Measurements from ENCODE around the gene TFEC. TPM values are rescaled to one million over a fixed set of nuclear protein-coding genes. Genes with fewer than 3 reads are reported as not detected.

The TFEC gene
- total and polyA plus RNA-seq, 2 experiments from 2014 or later: 13.4 to 34.8 TPM

GRCh38 chr7:115953592-115954255 is 76.8 kb downstream of the TFEC start:
- Histone ChIP-seq H3K27me3 (no peaks in the 10 kb centered on the region), H3K9me3 (ENCODE audit: low read depth) (no peaks in the 10 kb centered on the region), H3K36me3 (replicated peaks; ENCODE audit: insufficient read depth, low read depth) (no peaks in the 10 kb centered on the region), H3K4me1 (ENCODE audit: insufficient read depth) (no peaks in the 10 kb centered on the region), H4K20me1 (ENCODE audit: insufficient read depth, poor library complexity, severe bottlenecking) (no peaks in the 10 kb centered on the region), H3K27ac (no peak overlapping the region), H3K79me2 (no peaks in the 10 kb centered on the region), H3K9me2 (replicated peaks; ENCODE audit: insufficient read depth) (no peaks in the 10 kb centered on the region), H3K4me3 (no peak overlapping the region), H3K4me2 (no peak overlapping the region), H2AFZ (no peak overlapping the region)
- TF ChIP-seq, protein P1, sequence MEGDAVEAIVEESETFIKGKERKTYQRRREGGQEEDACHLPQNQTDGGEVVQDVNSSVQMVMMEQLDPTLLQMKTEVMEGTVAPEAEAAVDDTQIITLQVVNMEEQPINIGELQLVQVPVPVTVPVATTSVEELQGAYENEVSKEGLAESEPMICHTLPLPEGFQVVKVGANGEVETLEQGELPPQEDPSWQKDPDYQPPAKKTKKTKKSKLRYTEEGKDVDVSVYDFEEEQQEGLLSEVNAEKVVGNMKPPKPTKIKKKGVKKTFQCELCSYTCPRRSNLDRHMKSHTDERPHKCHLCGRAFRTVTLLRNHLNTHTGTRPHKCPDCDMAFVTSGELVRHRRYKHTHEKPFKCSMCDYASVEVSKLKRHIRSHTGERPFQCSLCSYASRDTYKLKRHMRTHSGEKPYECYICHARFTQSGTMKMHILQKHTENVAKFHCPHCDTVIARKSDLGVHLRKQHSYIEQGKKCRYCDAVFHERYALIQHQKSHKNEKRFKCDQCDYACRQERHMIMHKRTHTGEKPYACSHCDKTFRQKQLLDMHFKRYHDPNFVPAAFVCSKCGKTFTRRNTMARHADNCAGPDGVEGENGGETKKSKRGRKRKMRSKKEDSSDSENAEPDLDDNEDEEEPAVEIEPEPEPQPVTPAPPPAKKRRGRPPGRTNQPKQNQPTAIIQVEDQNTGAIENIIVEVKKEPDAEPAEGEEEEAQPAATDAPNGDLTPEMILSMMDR (IDR thresholded peaks at IDR 0.05; ENCODE audit: poor library complexity): no peak
- TF ChIP-seq EZH2 (IDR thresholded peaks at IDR 0.05; ENCODE audit: borderline replicate concordance) (no peak), EZH2phosphoT487 (IDR thresholded peaks at IDR 0.05; ENCODE audit: low read depth, severe bottlenecking, unreplicated experiment) (no peak)
- DNase-seq (ENCODE audit: low spot score): no peak
- WGBS (ENCODE audit: low lambda C conversion rate, missing lambda C conversion rate): 83% methylated on average over 5 of the region's 5 CpGs

DNA sequence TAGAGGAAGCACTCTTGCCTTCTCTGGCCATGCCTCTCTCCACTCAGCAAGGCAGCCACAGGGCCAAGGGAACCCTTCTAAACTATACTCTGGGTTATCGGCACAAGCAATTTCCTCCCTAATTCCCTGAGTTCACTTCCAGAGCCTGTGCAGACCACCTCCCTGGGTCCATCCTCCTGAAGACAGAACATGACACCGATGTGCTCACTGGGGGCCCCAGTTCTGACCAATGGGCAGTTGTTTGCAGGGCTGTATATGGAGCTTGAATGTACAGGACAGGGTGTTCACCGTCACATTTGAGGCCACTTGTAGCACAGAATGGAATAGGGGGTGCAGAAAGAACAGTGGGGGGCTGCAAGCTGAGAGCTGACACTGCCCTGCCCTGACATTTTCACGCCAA is 77.7 kb downstream of the TFEC start:
- no peaks in the 10 kb centered on the region for H3K36me3 ChIP-seq (replicated peaks; ENCODE audit: insufficient read depth, low read depth)
- H3K4me3 ChIP-seq: no peak overlapping the region
- 91% methylated on average over 4 of the region's 4 CpGs for WGBS (ENCODE audit: low lambda C conversion rate, missing lambda C conversion rate)
- no peaks in the 10 kb centered on the region for H3K27me3 ChIP-seq
- H3K27ac ChIP-seq: no peak overlapping the region
- H3K79me2 ChIP-seq: no peaks in the 10 kb centered on the region
- no peaks in the 10 kb centered on the region for H4K20me1 ChIP-seq (ENCODE audit: insufficient read depth, poor library complexity, severe bottlenecking)
- TF ChIP-seq EZH2 (IDR thresholded peaks at IDR 0.05; ENCODE audit: borderline replicate concordance): no peak
- no peak for TF ChIP-seq EZH2phosphoT487 (IDR thresholded peaks at IDR 0.05; ENCODE audit: low read depth, severe bottlenecking, unreplicated experiment)
- TF ChIP-seq, protein P1 (IDR thresholded peaks at IDR 0.05; ENCODE audit: poor library complexity): no peak
- no peak overlapping the region for H2AFZ ChIP-seq
- no peaks in the 10 kb centered on the region for H3K9me3 ChIP-seq (ENCODE audit: low read depth)
- H3K4me2 ChIP-seq: no peak overlapping the region
- no peaks in the 10 kb centered on the region for H3K4me1 ChIP-seq (ENCODE audit: insufficient read depth)
- no peak for DNase-seq (ENCODE audit: low spot score)
- H3K9me2 ChIP-seq (replicated peaks; ENCODE audit: insufficient read depth): no peaks in the 10 kb centered on the region

DNA sequence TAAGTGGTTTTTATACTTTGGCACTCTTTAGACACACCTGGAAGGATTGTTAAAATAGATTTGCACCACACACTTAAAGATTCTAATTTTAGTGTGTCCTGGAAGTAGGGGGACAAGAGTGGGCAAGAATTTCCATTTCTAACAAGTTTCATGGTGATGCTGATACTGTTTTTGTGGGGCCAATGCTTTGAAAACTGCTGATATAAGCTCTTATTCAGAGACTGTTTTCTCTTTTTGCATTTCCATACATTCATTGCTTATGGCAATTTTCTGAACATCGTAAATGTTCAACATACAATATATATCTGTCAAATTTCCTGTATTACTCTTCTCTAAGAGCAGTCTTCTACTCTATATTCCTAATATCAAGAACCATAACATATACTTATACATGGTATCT is 79.0 kb downstream of the TFEC start:
- H3K27me3 ChIP-seq: no peaks in the 10 kb centered on the region
- H3K36me3 ChIP-seq (replicated peaks; ENCODE audit: insufficient read depth, low read depth): no peaks in the 10 kb centered on the region
- WGBS (ENCODE audit: low lambda C conversion rate, missing lambda C conversion rate): 85% methylated on average over 1 of the region's 1 CpG
- no peaks in the 10 kb centered on the region for H3K4me1 ChIP-seq (ENCODE audit: insufficient read depth)
- H3K9me3 ChIP-seq (ENCODE audit: low read depth): no peaks in the 10 kb centered on the region
- no peak for DNase-seq (ENCODE audit: low spot score)
- no peaks in the 10 kb centered on the region for H3K9me2 ChIP-seq (replicated peaks; ENCODE audit: insufficient read depth)
- no peak overlapping the region for H3K27ac ChIP-seq
- H3K4me2 ChIP-seq: no peak overlapping the region
- H2AFZ ChIP-seq: no peak overlapping the region
- no peak overlapping the region for H3K4me3 ChIP-seq
- H4K20me1 ChIP-seq (ENCODE audit: insufficient read depth, poor library complexity, severe bottlenecking): no peaks in the 10 kb centered on the region
- no peaks in the 10 kb centered on the region for H3K79me2 ChIP-seq
- TF ChIP-seq EZH2 (IDR thresholded peaks at IDR 0.05; ENCODE audit: borderline replicate concordance) (no peak), EZH2phosphoT487 (IDR thresholded peaks at IDR 0.05; ENCODE audit: low read depth, severe bottlenecking, unreplicated experiment) (no peak)
- TF ChIP-seq, protein P1 (IDR thresholded peaks at IDR 0.05; ENCODE audit: poor library complexity): no peak

All from hepatocyte (in vitro differentiated cells).